ENCODE results near the gene DCP1B. TPM values are rescaled to one million over a fixed set of nuclear protein-coding genes. Genes with fewer than 3 reads are reported as not detected.
"Not testable (repeated sequence)": the region's sequence is repeated elsewhere in the genome, so short reads cannot be mapped to it uniquely, and the experiment has no call there.

Gene DCP1B
- total RNA-seq, 1 donor = 13.0 TPM

DNA sequence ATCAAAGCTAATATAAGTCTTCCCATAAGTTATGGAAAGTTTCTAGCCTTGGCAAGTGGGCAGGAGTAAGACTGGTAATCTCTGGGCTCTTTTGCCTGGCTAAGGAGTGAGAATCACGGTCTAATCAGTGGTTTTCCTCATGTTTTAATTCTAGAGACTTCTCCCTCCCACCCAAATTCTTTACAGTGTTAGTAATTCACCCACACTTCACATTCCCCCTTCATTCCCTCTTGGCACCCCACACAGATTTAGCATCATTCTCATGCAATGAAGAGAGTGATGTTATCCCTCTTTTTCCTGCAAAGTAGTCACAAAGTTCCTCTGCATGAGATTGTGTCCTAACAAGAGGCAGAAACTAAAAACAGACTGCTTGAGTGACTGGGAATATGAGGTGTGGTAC lies 57.2 kb downstream of the DCP1B start:
- H3K27ac ChIP-seq (ENCODE audit: low read depth, low read length) = peak overlapping the region; percentile 75
- no peak overlapping the region for H3K4me3 ChIP-seq (ENCODE audit: insufficient read depth, low read length)
- H4K20me1 ChIP-seq (ENCODE audit: insufficient read depth, low read length) = no peaks in the 10 kb centered on the region
- H3K4me2 ChIP-seq (ENCODE audit: insufficient read depth, low read length) = peak overlapping the region; percentile 14
- no peak overlapping the region for H2AFZ ChIP-seq (ENCODE audit: low read length)
- H3K79me2 ChIP-seq (ENCODE audit: insufficient read depth, low read length) = peaks cover 3% of the 10 kb centered on the region
- TF ChIP-seq, protein P1, sequence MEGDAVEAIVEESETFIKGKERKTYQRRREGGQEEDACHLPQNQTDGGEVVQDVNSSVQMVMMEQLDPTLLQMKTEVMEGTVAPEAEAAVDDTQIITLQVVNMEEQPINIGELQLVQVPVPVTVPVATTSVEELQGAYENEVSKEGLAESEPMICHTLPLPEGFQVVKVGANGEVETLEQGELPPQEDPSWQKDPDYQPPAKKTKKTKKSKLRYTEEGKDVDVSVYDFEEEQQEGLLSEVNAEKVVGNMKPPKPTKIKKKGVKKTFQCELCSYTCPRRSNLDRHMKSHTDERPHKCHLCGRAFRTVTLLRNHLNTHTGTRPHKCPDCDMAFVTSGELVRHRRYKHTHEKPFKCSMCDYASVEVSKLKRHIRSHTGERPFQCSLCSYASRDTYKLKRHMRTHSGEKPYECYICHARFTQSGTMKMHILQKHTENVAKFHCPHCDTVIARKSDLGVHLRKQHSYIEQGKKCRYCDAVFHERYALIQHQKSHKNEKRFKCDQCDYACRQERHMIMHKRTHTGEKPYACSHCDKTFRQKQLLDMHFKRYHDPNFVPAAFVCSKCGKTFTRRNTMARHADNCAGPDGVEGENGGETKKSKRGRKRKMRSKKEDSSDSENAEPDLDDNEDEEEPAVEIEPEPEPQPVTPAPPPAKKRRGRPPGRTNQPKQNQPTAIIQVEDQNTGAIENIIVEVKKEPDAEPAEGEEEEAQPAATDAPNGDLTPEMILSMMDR (IDR thresholded peaks at IDR 0.05; ENCODE audit: extremely low read depth, low read depth, low read length) = no peak
- peaks cover 24% of the 10 kb centered on the region for H3K4me1 ChIP-seq (ENCODE audit: insufficient read depth, low read length)
- no peaks in the 10 kb centered on the region for H3K27me3 ChIP-seq (ENCODE audit: insufficient read depth, low read length)
- DNase-seq (ENCODE audit: insufficient read length, low spot score, missing footprints) = peak; percentile 58
- peaks cover 45% of the 10 kb centered on the region for H3K36me3 ChIP-seq (ENCODE audit: insufficient read depth, low read length)
- H3K9me3 ChIP-seq (ENCODE audit: low read depth, low read length) = no peaks in the 10 kb centered on the region

DNA sequence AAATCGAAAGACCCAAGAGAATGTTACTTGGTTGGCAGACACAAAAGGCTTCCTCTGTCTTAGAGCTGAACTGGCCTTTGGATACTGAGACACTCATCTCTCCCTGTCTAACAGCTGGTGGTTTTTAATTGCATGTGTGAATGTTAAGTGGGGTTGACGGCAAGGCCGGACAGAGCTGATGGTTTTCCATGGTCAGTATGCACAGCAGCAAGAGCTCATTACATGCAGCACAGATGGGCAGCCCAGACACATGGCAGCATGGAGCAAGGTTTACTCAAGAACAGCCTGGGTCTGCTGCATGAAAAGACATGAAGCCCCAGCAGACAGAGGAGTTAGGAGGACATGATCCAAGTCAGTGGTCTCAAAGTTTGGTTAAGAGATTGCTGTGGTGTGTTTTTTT lies 58.0 kb downstream of the DCP1B start:
- H3K79me2 ChIP-seq (ENCODE audit: insufficient read depth, low read length) = peaks cover 3% of the 10 kb centered on the region
- no peaks in the 10 kb centered on the region for H3K9me3 ChIP-seq (ENCODE audit: low read depth, low read length)
- H3K27ac ChIP-seq (ENCODE audit: low read depth, low read length) = peak overlapping the region; percentile 75
- no peaks in the 10 kb centered on the region for H4K20me1 ChIP-seq (ENCODE audit: insufficient read depth, low read length)
- peaks cover 24% of the 10 kb centered on the region for H3K4me1 ChIP-seq (ENCODE audit: insufficient read depth, low read length)
- peak overlapping the region; percentile 14 for H3K4me2 ChIP-seq (ENCODE audit: insufficient read depth, low read length)
- TF ChIP-seq, protein P1 (IDR thresholded peaks at IDR 0.05; ENCODE audit: extremely low read depth, low read depth, low read length) = no peak
- no peak overlapping the region for H2AFZ ChIP-seq (ENCODE audit: low read length)
- DNase-seq (ENCODE audit: insufficient read length, low spot score, missing footprints) = peak; percentile 6
- no peaks in the 10 kb centered on the region for H3K27me3 ChIP-seq (ENCODE audit: insufficient read depth, low read length)
- peaks cover 41% of the 10 kb centered on the region for H3K36me3 ChIP-seq (ENCODE audit: insufficient read depth, low read length)
- no peak overlapping the region for H3K4me3 ChIP-seq (ENCODE audit: insufficient read depth, low read length)

DNA sequence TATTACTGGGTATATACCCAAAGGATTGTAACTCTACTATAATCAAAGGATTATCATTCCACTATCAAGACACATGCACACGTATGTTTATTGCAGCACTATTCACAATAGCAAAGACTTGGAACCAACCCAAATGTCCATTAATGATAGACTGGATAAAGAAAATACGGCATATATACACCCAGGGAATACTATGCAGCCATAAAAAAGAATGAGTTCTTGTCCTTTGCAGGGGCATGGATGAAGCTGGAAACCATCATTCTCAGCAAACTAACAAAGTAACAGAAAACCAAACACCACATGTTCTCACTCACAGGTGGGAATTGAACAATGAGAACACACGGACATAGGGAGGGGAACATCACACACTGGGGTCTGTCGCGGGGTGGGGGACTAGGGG lies 58.8 kb downstream of the DCP1B start:
- not testable (repeated sequence) for H3K27me3 ChIP-seq (ENCODE audit: insufficient read depth, low read length); H3K27ac ChIP-seq (ENCODE audit: low read depth, low read length); H4K20me1 ChIP-seq (ENCODE audit: insufficient read depth, low read length); H3K4me3 ChIP-seq (ENCODE audit: insufficient read depth, low read length); H3K79me2 ChIP-seq (ENCODE audit: insufficient read depth, low read length); H2AFZ ChIP-seq (ENCODE audit: low read length); H3K9me3 ChIP-seq (ENCODE audit: low read depth, low read length); DNase-seq (ENCODE audit: insufficient read length, low spot score, missing footprints); H3K4me2 ChIP-seq (ENCODE audit: insufficient read depth, low read length)
- H3K36me3 ChIP-seq (ENCODE audit: insufficient read depth, low read length) = peaks cover 37% of the 10 kb centered on the region
- H3K4me1 ChIP-seq (ENCODE audit: insufficient read depth, low read length) = peaks cover 24% of the 10 kb centered on the region

DNA sequence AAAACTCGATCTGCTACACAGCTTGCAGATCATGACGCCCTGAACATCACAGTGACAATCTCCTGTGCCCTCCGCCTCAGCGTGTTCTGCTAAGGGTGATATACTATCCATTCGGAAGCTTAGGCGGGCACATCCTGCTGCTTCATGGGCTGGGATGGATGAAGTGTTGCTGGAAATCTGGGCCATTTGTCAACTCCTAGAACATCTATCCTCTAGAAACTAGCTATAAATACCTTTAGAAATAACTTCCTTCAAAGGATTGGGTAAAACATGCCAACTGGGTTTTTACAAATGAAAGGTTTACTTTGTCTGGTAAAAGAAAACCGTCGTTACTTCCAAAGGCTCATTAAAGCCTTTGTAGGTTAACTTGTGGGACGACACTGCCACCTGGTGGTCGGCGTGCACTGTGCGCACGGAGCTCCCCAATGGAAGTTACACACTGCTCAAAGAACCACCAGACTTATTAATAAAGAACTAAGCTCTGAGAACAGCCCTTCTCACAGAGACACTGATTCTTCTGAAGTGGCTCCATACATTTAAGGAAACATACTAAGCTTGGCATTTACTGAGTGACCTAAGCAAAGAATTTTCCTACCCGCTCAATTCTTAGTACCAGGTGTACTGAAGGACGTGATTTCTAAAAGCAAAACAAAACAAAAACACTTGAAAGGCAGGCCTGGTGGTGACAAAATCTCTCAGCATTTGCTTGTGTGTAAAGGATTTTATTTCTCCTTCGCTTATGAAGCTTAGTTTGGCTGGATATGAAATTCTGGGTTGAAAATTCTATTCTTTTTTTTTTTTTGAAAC lies 64.3 kb downstream of the DCP1B start:
- DNase-seq (ENCODE audit: insufficient read length, low spot score, missing footprints) = peak; percentile 92
- no peaks in the 10 kb centered on the region for H3K9me3 ChIP-seq (ENCODE audit: low read depth, low read length)
- no peak overlapping the region for H2AFZ ChIP-seq (ENCODE audit: low read length)
- no peak overlapping the region for H3K27ac ChIP-seq (ENCODE audit: low read depth, low read length)
- TF ChIP-seq, protein P1 (IDR thresholded peaks at IDR 0.05; ENCODE audit: extremely low read depth, low read depth, low read length) = peak; percentile 98
- H3K4me1 ChIP-seq (ENCODE audit: insufficient read depth, low read length) = peaks cover 20% of the 10 kb centered on the region
- no peaks in the 10 kb centered on the region for H3K79me2 ChIP-seq (ENCODE audit: insufficient read depth, low read length)
- H3K4me2 ChIP-seq (ENCODE audit: insufficient read depth, low read length) = no peak overlapping the region
- H4K20me1 ChIP-seq (ENCODE audit: insufficient read depth, low read length) = peaks cover 2% of the 10 kb centered on the region
- peaks cover 6% of the 10 kb centered on the region for H3K27me3 ChIP-seq (ENCODE audit: insufficient read depth, low read length)
- H3K4me3 ChIP-seq (ENCODE audit: insufficient read depth, low read length) = no peak overlapping the region
- peaks cover 12% of the 10 kb centered on the region for H3K36me3 ChIP-seq (ENCODE audit: insufficient read depth, low read length)

Measured in osteoblast (primary cell).